Suprapubic skin (tissue), 3 donors: ENCODE measurements around the gene EML1.

ENCODE experiments used
- CTCF ChIP-seq, 2 donors: fragments of 200-600 bp in 1 of 2; fragments of 450-650 bp in 1 of 2; sonication (generic) in 1 of 2; IDR thresholded peaks; one replicate each; pipeline ENCODE4 v1.5.1; 2016 to 2019; ENCODE audit warnings: antibody characterized with exemption in 2 of 2, mild to moderate bottlenecking in 1 of 2, moderate library complexity in 1 of 2
- POLR2A ChIP-seq, 2 donors: fragments of 450-650 bp; IDR thresholded peaks; one replicate each; pipeline ENCODE4 v1.6.1; 2017; ENCODE audit warnings: antibody characterized with exemption in 2 of 2, mild to moderate bottlenecking in 2 of 2, moderate library complexity in 2 of 2

- TF ChIP-seq CTCF (IDR thresholded peaks at IDR 0.05) (no peak), POLR2A (IDR thresholded peaks at IDR 0.05) (no peak)
Observed at GRCh38 chr14:99840774-99841305, 47.6 kb downstream of the EML1 start.
